Uterus (tissue), 4 donors: ENCODE results near the gene BMS1. TPM values are rescaled to one million over a fixed set of nuclear protein-coding genes. Genes with fewer than 3 reads are reported as not detected.
A peak's percentile ranks its signal among the peaks of the same experiment; 100 is the strongest.
"Not testable (repeated sequence)": the region's sequence is repeated elsewhere in the genome, so short reads cannot be mapped to it uniquely, and the experiment has no call there.

Source experiments
- DNase-seq, 2 donors: peaks; one replicate each; pipeline ENCODE4 v3.0.0-alpha.2; 2019 to 2020
- H3K27ac ChIP-seq, 2 donors: fragments of 200-600 bp; sonication (generic); 1 replicate in 1 of 2; 2 replicates in 1 of 2; pipeline ENCODE4 v1.5.1; 2016 to 2018
- H3K27me3 ChIP-seq, 2 donors: fragments of 200-600 bp; sonication (generic); one replicate each; pipeline ENCODE4 v1.5.1; 2018 to 2019; ENCODE audit warnings: control low read depth in 1 of 2
- H3K36me3 ChIP-seq, 2 donors: fragments of 200-600 bp; sonication (generic); one replicate each; pipeline ENCODE4 v1.5.1; 2019; ENCODE audit warnings: control low read depth in 1 of 2
- H3K4me1 ChIP-seq, 2 donors: fragments of 200-600 bp; sonication (generic); one replicate each; pipeline ENCODE4 v1.5.1; 2018 to 2019; ENCODE audit warnings: control low read depth in 1 of 2
- H3K4me3 ChIP-seq, 2 donors: fragments of 200-600 bp; sonication (generic); 1 replicate in 1 of 2; 2 replicates in 1 of 2; pipeline ENCODE4 v1.5.1; 2018 to 2019; ENCODE audit warnings: mild to moderate bottlenecking in 1 of 2
- H3K9me3 ChIP-seq, 2 donors: fragments of 200-600 bp; sonication (generic); one replicate each; pipeline ENCODE4 v1.5.1; 2019; ENCODE audit warnings: control low read depth in 1 of 2
- POLR2A ChIP-seq, 2 donors: fragments of 450-650 bp; IDR thresholded peaks; one replicate each; pipeline ENCODE4 v1.6.1; 2016; ENCODE audit warnings: antibody characterized with exemption in 2 of 2, mild to moderate bottlenecking in 1 of 2, moderate library complexity in 1 of 2
- intact Hi-C: fragments of 100-400 bp; cut with DNase I; formaldehyde crosslinking; loops from one replicate; pipeline ENCODE4 v1.15.1; 2023; ENCODE audit warnings: low total_unique reads
- total RNA-seq, 4 donors: library from RNA; depleted of rRNA in 3 of 4; stranded (reverse); fragments of >200 nt in 3 of 4; gene quantifications; one replicate each; pipeline versions ENCODE4 v1.1.0 to v1.2.4, GENCODE V29; 2014 to 2023
- TF ChIP-seq, protein P1 (sequence below), 4 experiments: fragments of 200-600 bp in 2 of 4; fragments of 450-650 bp in 2 of 4; sonication (generic) in 2 of 4; IDR thresholded peaks; one replicate each; pipeline ENCODE4 v1.5.1; 2016 to 2019; ENCODE audit warnings: antibody characterized with exemption in 4 of 4, mild to moderate bottlenecking in 2 of 4, moderate library complexity in 1 of 4
- donor health status: DM: yes; HTN: yes; CAD: no.

BMS1 gene
- total RNA-seq, 4 donors from 2014 or later = 8.5 to 29.3 (median 13.2) TPM

- Histone ChIP-seq H3K4me3 (no peak overlapping the region), H3K36me3 (no peaks in the 10 kb centered on the region), H3K27me3 (no peaks in the 10 kb centered on the region), H3K9me3 (no peaks in the 10 kb centered on the region), H3K27ac (no peak overlapping the region), H3K4me1 (peaks cover 0 to 5% of the 10 kb centered on the region in 2 donors)
- intact Hi-C loops = no loop called here
- TF ChIP-seq, protein P1, sequence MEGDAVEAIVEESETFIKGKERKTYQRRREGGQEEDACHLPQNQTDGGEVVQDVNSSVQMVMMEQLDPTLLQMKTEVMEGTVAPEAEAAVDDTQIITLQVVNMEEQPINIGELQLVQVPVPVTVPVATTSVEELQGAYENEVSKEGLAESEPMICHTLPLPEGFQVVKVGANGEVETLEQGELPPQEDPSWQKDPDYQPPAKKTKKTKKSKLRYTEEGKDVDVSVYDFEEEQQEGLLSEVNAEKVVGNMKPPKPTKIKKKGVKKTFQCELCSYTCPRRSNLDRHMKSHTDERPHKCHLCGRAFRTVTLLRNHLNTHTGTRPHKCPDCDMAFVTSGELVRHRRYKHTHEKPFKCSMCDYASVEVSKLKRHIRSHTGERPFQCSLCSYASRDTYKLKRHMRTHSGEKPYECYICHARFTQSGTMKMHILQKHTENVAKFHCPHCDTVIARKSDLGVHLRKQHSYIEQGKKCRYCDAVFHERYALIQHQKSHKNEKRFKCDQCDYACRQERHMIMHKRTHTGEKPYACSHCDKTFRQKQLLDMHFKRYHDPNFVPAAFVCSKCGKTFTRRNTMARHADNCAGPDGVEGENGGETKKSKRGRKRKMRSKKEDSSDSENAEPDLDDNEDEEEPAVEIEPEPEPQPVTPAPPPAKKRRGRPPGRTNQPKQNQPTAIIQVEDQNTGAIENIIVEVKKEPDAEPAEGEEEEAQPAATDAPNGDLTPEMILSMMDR (IDR thresholded peaks at IDR 0.05) = peak; percentile 36 to 70 (median 60)
- no peak for TF ChIP-seq POLR2A (IDR thresholded peaks at IDR 0.05)
- DNase-seq = peak; percentile 28 to 73
Observed at GRCh38 chr10:42866115-42866995, 83.8 kb downstream of the BMS1 start.

DNA sequence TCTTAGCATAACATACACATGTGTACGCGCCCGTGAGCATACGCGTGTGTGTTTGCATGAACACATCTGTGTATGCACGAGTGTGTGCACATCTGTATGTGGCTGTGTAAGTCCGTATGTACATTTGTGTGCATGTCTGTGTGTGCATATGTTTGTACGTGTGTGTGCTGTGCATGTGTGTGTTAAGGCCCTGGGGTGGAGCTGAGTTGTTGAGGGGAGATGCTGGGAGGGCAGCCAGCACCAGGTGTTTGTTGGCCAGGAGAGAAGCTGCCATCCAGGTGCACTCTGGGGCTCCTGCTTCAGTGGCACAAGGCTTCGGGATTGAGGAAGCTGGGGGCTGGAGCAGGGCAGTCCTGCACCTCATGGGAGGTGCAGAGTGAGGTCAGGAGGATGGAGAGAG, 85.0 kb downstream of the BMS1 start:
- Histone ChIP-seq H3K36me3 (no peaks in the 10 kb centered on the region), H3K9me3 (no peaks in the 10 kb centered on the region), H3K27me3 (no peaks in the 10 kb centered on the region), H3K27ac (no peak overlapping the region), H3K4me3 (no peak overlapping the region), H3K4me1 (peaks cover 0 to 5% of the 10 kb centered on the region in 2 donors)
- no peak for DNase-seq
- TF ChIP-seq, protein P1 (IDR thresholded peaks at IDR 0.05) = no peak
- no peak for TF ChIP-seq POLR2A (IDR thresholded peaks at IDR 0.05)
- intact Hi-C loops = no loop called here

GRCh38 chr10:42868530-42868929, 85.9 kb downstream of the BMS1 start:
- Histone ChIP-seq H3K36me3 (no peaks in the 10 kb centered on the region), H3K4me3 (no peak overlapping the region), H3K27ac (no peak overlapping the region), H3K9me3 (no peaks in the 10 kb centered on the region), H3K27me3 (no peaks in the 10 kb centered on the region), H3K4me1 (peaks cover 0 to 5% of the 10 kb centered on the region in 2 donors)
- intact Hi-C loops = no loop called here
- no peak for TF ChIP-seq POLR2A (IDR thresholded peaks at IDR 0.05)
- TF ChIP-seq, protein P1 (IDR thresholded peaks at IDR 0.05) = no peak
- no peak for DNase-seq

- intact Hi-C loops = no loop called here
- no peaks in the 10 kb centered on the region for H3K9me3 ChIP-seq
- no peak overlapping the region for H3K27ac ChIP-seq
- peaks cover 0 to 5% of the 10 kb centered on the region in 2 donors for H3K4me1 ChIP-seq
- no peak for DNase-seq
- H3K4me3 ChIP-seq = no peak overlapping the region
- no peaks in the 10 kb centered on the region for H3K27me3 ChIP-seq
- no peaks in the 10 kb centered on the region for H3K36me3 ChIP-seq
- no peak for TF ChIP-seq POLR2A (IDR thresholded peaks at IDR 0.05)
- TF ChIP-seq, protein P1 (IDR thresholded peaks at IDR 0.05) = no peak
Observed at GRCh38 chr10:42869977-42870350, 87.4 kb downstream of the BMS1 start.

DNA sequence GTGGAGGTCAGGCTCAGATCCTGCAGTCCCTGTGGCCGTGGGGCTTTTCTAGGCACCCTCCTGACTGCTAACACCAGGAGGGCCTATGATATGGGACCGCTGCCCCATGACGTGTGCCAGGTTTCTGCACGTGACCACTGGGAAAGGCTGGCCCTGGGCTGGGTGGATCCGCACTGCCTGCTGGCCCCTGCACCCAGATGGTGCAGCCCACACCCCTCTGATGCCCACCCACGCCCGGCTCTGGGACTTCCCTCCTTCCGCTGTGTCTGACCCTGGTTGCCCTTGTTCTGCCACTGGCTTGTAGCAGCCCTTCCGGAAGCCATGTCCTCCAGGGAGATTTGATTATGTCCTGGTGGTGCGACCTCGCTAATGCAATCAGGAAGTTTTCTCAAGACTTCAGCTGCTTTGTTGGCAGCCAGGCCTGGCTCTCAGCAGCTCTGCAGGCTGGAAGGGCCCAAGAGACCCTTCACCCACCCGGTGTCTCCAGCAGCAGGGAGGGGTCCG, 88.6 kb downstream of the BMS1 start:
- H3K4me1 ChIP-seq, H3K9me3 ChIP-seq, H3K27ac ChIP-seq, DNase-seq, H3K36me3 ChIP-seq, H3K27me3 ChIP-seq, intact Hi-C loops, H3K4me3 ChIP-seq: not testable (repeated sequence)
